AG09319 (cell line): ENCODE measurements around the gene ARID1B.
A peak's percentile ranks its signal among the peaks of the same experiment; 100 is the strongest.

Experiments used
- DNase-seq: peaks from one replicate; pipeline ENCODE4 v3.0.0-alpha.2; 2010; ENCODE audit warnings: low read depth; ENCODE audit errors: extremely low read depth
- CTCF ChIP-seq: IDR thresholded peaks from 2 replicates; pipeline ENCODE4 v1.5.1; 2011; ENCODE audit warnings: low read depth, mild to moderate bottlenecking, inconsistent platforms, low read length, moderate library complexity

Gene ARID1B

GRCh38 chr6:157226026-157226625 is 448.9 kb downstream of the ARID1B start:
- no peak for DNase-seq
- no peak for TF ChIP-seq CTCF

GRCh38 chr6:157226761-157227160 is 449.6 kb downstream of the ARID1B start:
- DNase-seq = no peak
- no peak for TF ChIP-seq CTCF

GRCh38 chr6:157227202-157228166 is 450.3 kb downstream of the ARID1B start:
- DNase-seq = no peak
- TF ChIP-seq CTCF = peak; percentile 28

- DNase-seq = no peak
- TF ChIP-seq CTCF = no peak
Measured at GRCh38 chr6:157228426-157229131, 451.4 kb downstream of the ARID1B start.

GRCh38 chr6:157229132-157229618 is 452.0 kb downstream of the ARID1B start:
- DNase-seq = no peak
- no peak for TF ChIP-seq CTCF

- TF ChIP-seq CTCF = no peak
- no peak for DNase-seq
Measured at GRCh38 chr6:157229713-157230112, 452.5 kb downstream of the ARID1B start.
